IMR-90 (cell line): ENCODE data around the gene PHOSPHO2. TPM values are rescaled to one million over a fixed set of nuclear protein-coding genes. Genes with fewer than 3 reads are reported as not detected.

Experiments used
- ATAC-seq: fragments of 200-7000 bp; cut with Tn5 transposase; 2 replicates; pipeline ENCODE4 v1.9.1; 2020; ENCODE audit warnings: low read depth, mild to moderate bottlenecking, moderate library complexity
- BruUV-seq: library from RNA; stranded (reverse); fragments of 400-500 nt; replicated peaks from 2 replicates; lab custom pipeline; 2021; lab: Mats Ljungman, UMichigan
- CTCF ChIA-PET: fragments of 300-600 bp; formaldehyde crosslinking; extraction: SDS; loops from one replicate; lab custom pipeline; 2021; ENCODE audit warnings: antibody characterized with exemption; lab: Yijun Ruan, JAX
- POLR2A ChIA-PET: fragments of 300-600 bp; sonication (Branson Sonifier 250); formaldehyde crosslinking; loops from one replicate; lab custom pipeline; 2022; ENCODE audit warnings: antibody characterized with exemption; ENCODE audit not compliant: unreplicated experiment; lab: Charles Lee
- DNase-seq: peaks from one replicate; pipeline ENCODE4 v3.0.0; 2013
- H2AFZ ChIP-seq: replicated peaks from 2 replicates; pipeline ENCODE3; 2013; ENCODE audit warnings: low read length, mild to moderate bottlenecking; ENCODE audit not compliant: poor library complexity
- H2AK5ac ChIP-seq: 2 replicates; pipeline ENCODE4 v1.6.1; 2013; ENCODE audit warnings: low read depth, low read length, inconsistent platforms
- H2AK9ac ChIP-seq: replicated peaks from 2 replicates; pipeline ENCODE3; 2013; ENCODE audit warnings: mild to moderate bottlenecking, low read depth, low read length, moderate library complexity; ENCODE audit not compliant: poor library complexity
- H2BK120ac ChIP-seq: 2 replicates; pipeline ENCODE4 v1.6.1; 2013; ENCODE audit warnings: low read depth, low read length, inconsistent platforms
- H2BK15ac ChIP-seq: 3 replicates; pipeline ENCODE4 v1.6.1; 2013; ENCODE audit warnings: low read depth, low read length, inconsistent platforms
- H2BK20ac ChIP-seq: 2 replicates; pipeline ENCODE4 v1.6.1; 2013; ENCODE audit warnings: low read depth, mild to moderate bottlenecking, inconsistent platforms, low read length, moderate library complexity
- H2BK5ac ChIP-seq: 2 replicates; pipeline ENCODE4 v1.6.1; 2013; ENCODE audit warnings: mild to moderate bottlenecking, low read depth, low read length, inconsistent platforms; ENCODE audit not compliant: poor library complexity, severe bottlenecking
- H3K14ac ChIP-seq: replicated peaks from 2 replicates; pipeline ENCODE4 v1.6.1; 2013; ENCODE audit warnings: low read depth, low read length, inconsistent platforms
- H3K18ac ChIP-seq: 2 replicates; pipeline ENCODE4 v1.6.1; 2013; ENCODE audit warnings: low read depth, low read length, control low read depth
- H3K23ac ChIP-seq: 2 replicates; pipeline ENCODE4 v1.6.1; 2013; ENCODE audit warnings: low read depth, low read length, inconsistent platforms
- H3K27ac ChIP-seq: 2 replicates; pipeline ENCODE4 v1.5.1; 2013; ENCODE audit warnings: mild to moderate bottlenecking, control low read depth, low read length; ENCODE audit not compliant: insufficient read depth
- H3K27me3 ChIP-seq: 2 replicates; pipeline ENCODE4 v1.6.1; 2013; ENCODE audit warnings: low read length; ENCODE audit not compliant: control insufficient read depth, insufficient read depth
- H3K36me3 ChIP-seq: 2 replicates; pipeline ENCODE4 v1.6.1; 2013; ENCODE audit warnings: low read length, mixed read lengths; ENCODE audit not compliant: control insufficient read depth, insufficient read depth
- H3K4ac ChIP-seq: 2 replicates; pipeline ENCODE4 v1.6.1; 2013; ENCODE audit warnings: low read depth, low read length, inconsistent platforms
- H3K4me1 ChIP-seq: 2 replicates; pipeline ENCODE4 v1.6.1; 2013; ENCODE audit warnings: low read length, mixed read lengths; ENCODE audit not compliant: control insufficient read depth, insufficient read depth
- H3K4me2 ChIP-seq: 2 replicates; pipeline ENCODE4 v1.6.1; 2013; ENCODE audit warnings: low read depth, mild to moderate bottlenecking, control low read depth, low read length, moderate library complexity
- H3K4me3 ChIP-seq: 2 replicates; pipeline ENCODE4 v1.5.1; 2013; ENCODE audit warnings: low read depth, mild to moderate bottlenecking, control low read depth, low read length, moderate library complexity; ENCODE audit not compliant: insufficient read depth
- H3K56ac ChIP-seq: 2 replicates; pipeline ENCODE4 v1.6.1; 2013; ENCODE audit warnings: low read length, inconsistent platforms; ENCODE audit not compliant: insufficient read depth; ENCODE audit errors: extremely low read depth
- H3K79me1 ChIP-seq, 2 experiments: 2 replicates each; pipeline ENCODE4 v1.6.1; 2013; ENCODE audit warnings: low read length in 2 of 2, inconsistent platforms in 1 of 2, low read depth in 1 of 2
- H3K9ac ChIP-seq: 2 replicates; pipeline ENCODE4 v1.6.1; 2013; ENCODE audit warnings: low read depth, low read length, control low read depth
- H3K9me1 ChIP-seq: 2 replicates; pipeline ENCODE4 v1.6.1; 2013; ENCODE audit warnings: low read length, inconsistent platforms; ENCODE audit not compliant: insufficient read depth
- H3K9me3 ChIP-seq: 2 replicates; pipeline ENCODE4 v1.6.1; 2013; ENCODE audit warnings: low read length; ENCODE audit not compliant: control insufficient read depth, insufficient read depth
- H4K20me1 ChIP-seq: 2 replicates; pipeline ENCODE4 v1.6.1; 2013; ENCODE audit warnings: low read length, inconsistent platforms; ENCODE audit not compliant: insufficient read depth
- H4K5ac ChIP-seq: 2 replicates; pipeline ENCODE4 v1.6.1; 2013; ENCODE audit warnings: mild to moderate bottlenecking, low read depth, low read length, control low read depth
- H4K8ac ChIP-seq, 2 experiments: 2 replicates each; pipeline ENCODE4 v1.6.1; 2013; ENCODE audit warnings: low read depth in 2 of 2, low read length in 2 of 2, control low read depth in 1 of 2, inconsistent platforms in 1 of 2
- H4K91ac ChIP-seq: 2 replicates; pipeline ENCODE4 v1.6.1; 2013; ENCODE audit warnings: low read depth, low read length, inconsistent platforms; ENCODE audit not compliant: insufficient read depth
- NFE2L2 ChIP-seq: fragments of 150-350 bp; IDR thresholded peaks from 2 replicates; pipeline ENCODE4 v1.6.1; 2016; ENCODE audit warnings: low read depth, mild to moderate bottlenecking, low read length
- WGBS, 2 experiments: methylation state at CpG; one replicate each; pipeline versions ENCODE4 v1.1.5 to v1.1.7; 2013; ENCODE audit warnings: missing lambda C conversion rate in 2 of 2; ENCODE audit not compliant: insufficient read length in 1 of 2; ENCODE audit errors: extremely low coverage in 2 of 2; 5-methylcytosine and 5-hydroxymethylcytosine counted together
- dilution Hi-C: fragments of 300-500 bp; cut with HindIII; formaldehyde crosslinking; loops from one replicate; pipeline ENCODE4 v1.14.3; 2018; ENCODE audit warnings: low sequenced_read_pairs; ENCODE audit not compliant: unreplicated experiment
- in situ Hi-C: fragments of 300-500 bp; cut with MboI; formaldehyde crosslinking; loops from 3 replicates; pipeline ENCODE4 v1.14.3; 2019; ENCODE audit warnings: low sequenced_read_pairs, inconsistent platforms, mixed read lengths
- intact Hi-C: fragments of 100-400 bp; cut with micrococcal nuclease; formaldehyde crosslinking; loops from 2 replicates; pipeline ENCODE4 v1.10.0; 2022
- polyA plus RNA-seq, 3 experiments: library from polyadenylated mRNA; depleted of rRNA; stranded (reverse); fragments of >200 nt; gene quantifications; 2 replicates each; pipeline ENCODE4 v1.2.3, GENCODE V29; 2012; ENCODE audit warnings: low replicate concordance in 1 of 3
- total RNA-seq: library from RNA; depleted of rRNA; stranded (reverse); fragments of >200 nt; gene quantifications from 2 replicates; pipeline ENCODE4 v1.2.3, GENCODE V29; 2012

Gene PHOSPHO2
- total and polyA plus RNA-seq, 2 of the 4 experiments (the other 2 are of a cell fraction): 0.48 to 0.54 TPM

- no peaks in the 10 kb centered on the region for H3K9me3 ChIP-seq
- in situ Hi-C loops: no loop called here
- no peak overlapping the region for H3K14ac ChIP-seq
- intact Hi-C loops: no loop called here
- no peak overlapping the region for H4K91ac ChIP-seq
- no peak for TF ChIP-seq NFE2L2
- no peak overlapping the region for H2AFZ ChIP-seq
- H3K18ac ChIP-seq: no peak overlapping the region
- BruUV-seq: no TSS peak
- no peak overlapping the region for H3K9ac ChIP-seq
- ATAC-seq: no peak
- ChIA-PET CTCF (no interaction called here), POLR2A (no interaction called here)
- H4K20me1 ChIP-seq: no peaks in the 10 kb centered on the region
- no peaks in the 10 kb centered on the region for H3K9me1 ChIP-seq
- H3K23ac ChIP-seq: no peak overlapping the region
- no peaks in the 10 kb centered on the region for H3K79me1 ChIP-seq
- no peak overlapping the region for H2BK20ac ChIP-seq
- H2BK5ac ChIP-seq: no peak overlapping the region
- no peak overlapping the region for H3K27ac ChIP-seq
- no CpG with 5 or more reads among the region's 3 CpGs for WGBS, 2 experiments
- no peak overlapping the region for H2BK15ac ChIP-seq
- H3K56ac ChIP-seq: no peak overlapping the region
- H3K4ac ChIP-seq: no peak overlapping the region
- no peaks in the 10 kb centered on the region for H3K4me1 ChIP-seq
- dilution Hi-C loops: no loop called here
- no peak overlapping the region for H2AK9ac ChIP-seq
- no peak overlapping the region for H4K8ac ChIP-seq
- H3K27me3 ChIP-seq: peaks cover 2% of the 10 kb centered on the region; the same call in 1 of the 2 replicates
- H3K4me2 ChIP-seq: no peak overlapping the region
- no peak overlapping the region for H2BK120ac ChIP-seq
- H3K4me3 ChIP-seq: no peak overlapping the region
- H4K5ac ChIP-seq: no peak overlapping the region
- H2AK5ac ChIP-seq: no peak overlapping the region
- H3K36me3 ChIP-seq: no peaks in the 10 kb centered on the region
- DNase-seq: no peak
Measured at GRCh38 chr2:169673106-169673505, 21.2 kb upstream of the PHOSPHO2 start.
